NCI-H2171 treated with DMSO at 0.1 percent for 48 hours (cell line): ENCODE results near the gene OLA1.
"Not testable (repeated sequence)": the region's sequence is repeated elsewhere in the genome, so short reads cannot be mapped to it uniquely, and the experiment has no call there.

ENCODE experiments used
- DNase-seq: peaks from one replicate; lab custom pipeline; 2025; lab: John Stamatoyannopoulos, UW

Gene OLA1

DNA sequence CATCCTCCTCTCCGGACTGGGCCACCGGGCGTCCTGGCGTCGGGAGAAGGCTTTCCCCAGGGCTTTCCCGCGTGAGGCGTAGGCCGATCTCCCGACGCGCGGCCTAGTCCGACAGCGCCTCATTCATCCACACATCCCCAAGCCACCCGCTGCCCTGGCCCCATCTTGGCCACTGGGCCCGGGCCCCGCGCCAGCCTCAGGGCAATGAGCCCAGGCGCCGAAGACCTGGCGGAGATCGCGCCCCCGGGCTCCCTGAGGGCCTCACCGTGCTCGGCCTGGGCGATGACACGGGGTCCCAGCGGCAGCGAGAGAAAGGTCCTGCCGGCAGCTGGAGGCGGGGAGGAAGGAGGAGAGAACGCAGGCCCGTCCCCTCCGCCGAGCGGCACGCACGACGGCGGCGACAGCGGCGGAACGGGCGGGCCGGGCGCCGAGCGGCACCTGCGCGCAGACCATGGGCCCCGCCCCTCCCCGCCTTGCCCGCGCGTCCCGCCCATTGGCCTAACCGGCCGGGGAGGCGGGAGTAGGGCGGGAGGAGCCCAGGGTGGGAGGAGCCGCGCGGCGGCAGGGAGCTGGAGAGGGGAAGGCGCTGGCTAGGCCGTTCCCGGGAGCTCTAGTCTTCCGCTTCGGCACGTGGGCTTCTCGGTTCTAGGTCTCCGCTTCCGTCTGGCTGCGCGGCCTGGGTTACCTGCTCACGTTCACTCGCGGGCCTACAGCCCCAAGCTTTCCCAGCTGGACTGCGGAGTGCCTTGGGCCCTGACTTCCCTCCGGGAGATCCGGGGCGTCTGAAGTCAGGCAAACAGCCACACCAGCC lies at the start of gene OLA1:
Gene OLA1 (minus strand): TSS at position 346 of the 811 bp plus-strand sequence. CDS start 1,717 bp downstream, outside the sequence.
- peak; percentile 95 for DNase-seq

DNA sequence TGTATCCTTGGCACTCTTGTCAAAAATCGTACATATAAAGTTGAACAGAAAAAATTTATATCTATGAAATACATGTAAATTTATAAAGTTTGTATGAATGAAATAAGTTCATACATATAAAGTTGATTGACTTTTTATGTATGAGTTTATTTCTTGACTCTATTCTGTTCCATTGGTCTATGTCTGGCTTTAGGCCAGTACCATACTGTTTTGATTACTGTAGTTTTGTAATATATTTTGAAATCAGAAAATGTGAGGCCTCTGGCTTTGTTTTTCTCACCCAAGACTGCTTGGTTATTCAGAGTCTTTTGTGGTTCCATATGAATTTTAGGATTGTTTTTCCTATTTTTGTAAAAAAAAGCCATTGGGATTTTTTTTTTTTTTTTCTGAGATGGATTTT lies 44.6 kb upstream of the OLA1 start:
- DNase-seq, result no peak

DNA sequence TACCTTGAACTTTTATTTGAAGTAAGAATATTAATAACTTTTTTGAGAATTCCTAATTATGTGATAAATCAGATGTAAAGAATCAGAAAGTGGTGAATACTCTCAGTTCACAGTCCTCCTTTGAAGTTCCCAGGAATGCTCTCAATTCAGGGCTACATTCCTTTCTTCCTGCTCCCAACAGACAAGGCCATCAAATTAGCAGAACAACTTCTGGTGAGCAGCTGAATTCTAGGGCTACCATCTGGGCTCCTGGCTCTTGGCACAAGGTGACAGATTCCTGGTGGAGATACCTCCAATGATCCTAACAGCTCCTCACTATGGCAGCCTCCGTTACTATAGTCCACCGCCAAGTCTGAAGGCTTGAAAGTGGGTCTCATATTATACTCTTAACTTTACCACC lies 37.8 kb upstream of the OLA1 start:
- DNase-seq, result peak; percentile 38

DNA sequence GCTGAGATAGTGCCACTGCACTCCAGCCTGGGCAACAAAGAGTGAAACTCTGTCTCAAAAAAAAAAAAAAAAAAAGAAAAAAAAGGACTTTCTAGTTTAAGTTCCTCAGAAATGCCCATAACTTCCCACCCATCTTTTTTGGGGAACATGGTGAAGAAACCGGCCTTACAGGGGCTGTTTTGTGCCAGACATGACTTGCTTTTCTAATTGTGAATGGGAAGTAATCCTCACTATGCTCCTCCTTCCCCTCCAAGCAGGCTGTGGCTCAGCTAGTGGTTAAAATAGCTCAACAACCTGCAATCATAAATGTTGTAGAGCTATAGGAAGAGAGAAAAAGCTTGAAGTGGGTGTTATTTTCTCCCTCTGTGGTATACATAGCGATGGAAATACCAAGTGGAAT lies 34.1 kb upstream of the OLA1 start:
- DNase-seq, result no peak

DNA sequence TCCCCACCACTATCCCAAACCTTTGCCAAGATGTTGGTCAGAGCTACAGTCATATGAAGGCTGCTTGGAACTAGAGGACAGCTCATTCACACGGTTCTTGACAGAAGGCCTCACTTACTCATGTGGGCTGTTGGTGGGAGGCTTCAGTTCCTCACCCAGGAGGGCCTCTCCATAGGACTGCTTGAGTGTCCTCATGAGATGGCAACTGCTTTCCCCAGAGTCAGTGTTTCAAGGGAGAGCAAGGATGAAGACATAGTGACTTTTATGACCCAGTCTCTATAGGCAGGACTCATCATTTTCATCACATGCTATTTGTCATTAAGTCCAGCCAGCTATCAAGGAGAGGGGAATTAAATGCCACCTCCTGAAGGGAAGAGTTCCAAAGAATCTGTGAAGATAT lies 33.4 kb upstream of the OLA1 start:
- DNase-seq, result no peak

DNA sequence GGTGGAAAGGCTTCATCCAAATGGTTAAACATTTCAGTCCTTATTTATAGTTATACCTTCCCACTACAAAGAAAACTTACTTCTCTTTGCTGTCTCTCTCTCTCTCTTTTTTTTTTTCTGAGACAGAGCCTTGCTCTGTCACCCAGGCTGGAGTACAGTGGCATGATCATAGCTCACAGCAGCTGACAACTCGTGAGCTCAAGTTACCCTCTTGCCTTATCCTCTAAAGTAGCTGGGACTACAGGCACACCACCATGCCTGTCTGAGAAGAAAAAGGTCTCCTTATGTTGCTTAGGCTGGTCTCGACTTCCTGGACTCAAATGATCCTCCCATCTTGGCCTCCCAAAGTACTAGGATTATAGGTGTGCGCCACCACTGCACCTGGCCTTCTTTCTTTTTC lies 32.3 kb upstream of the OLA1 start:
- DNase-seq, result peak; percentile 40

DNA sequence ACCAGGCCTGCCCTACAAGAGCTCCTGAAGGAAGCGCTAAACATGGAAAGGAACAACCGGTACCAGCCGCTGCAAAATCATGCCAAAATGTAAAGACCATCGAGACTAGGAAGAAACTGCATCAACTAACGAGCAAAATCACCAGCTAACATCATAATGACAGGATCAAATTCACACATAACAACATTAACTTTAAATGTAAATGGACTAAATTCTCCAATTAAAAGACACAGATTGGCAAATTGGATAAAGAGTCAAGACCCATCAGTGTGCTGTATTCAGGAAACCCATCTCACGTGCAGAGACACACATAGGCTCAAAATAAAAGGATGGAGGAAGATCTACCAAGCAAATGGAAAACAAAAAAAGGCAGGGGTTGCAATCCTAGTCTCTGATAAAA lies 21.9 kb upstream of the OLA1 start:
- not testable (repeated sequence) for DNase-seq

DNA sequence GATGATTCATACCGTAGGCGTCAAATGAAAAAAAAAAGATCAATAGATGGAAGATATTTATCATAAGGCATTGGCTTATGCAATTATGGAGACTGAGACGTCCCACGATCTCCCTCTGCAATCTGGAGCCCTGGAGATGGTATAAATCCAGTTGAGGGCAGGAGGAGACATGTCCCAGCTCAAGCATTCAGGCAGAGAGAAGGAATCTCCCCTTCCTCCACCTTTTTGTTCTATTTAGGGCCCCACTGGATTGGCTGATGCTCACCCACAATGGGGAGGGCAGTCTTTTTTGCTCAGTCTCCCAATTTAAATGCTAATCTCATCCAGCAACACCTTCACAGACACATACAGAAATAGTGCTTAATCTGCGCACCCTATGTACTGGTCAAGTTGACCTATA lies 18.0 kb upstream of the OLA1 start:
- DNase-seq, result no peak

DNA sequence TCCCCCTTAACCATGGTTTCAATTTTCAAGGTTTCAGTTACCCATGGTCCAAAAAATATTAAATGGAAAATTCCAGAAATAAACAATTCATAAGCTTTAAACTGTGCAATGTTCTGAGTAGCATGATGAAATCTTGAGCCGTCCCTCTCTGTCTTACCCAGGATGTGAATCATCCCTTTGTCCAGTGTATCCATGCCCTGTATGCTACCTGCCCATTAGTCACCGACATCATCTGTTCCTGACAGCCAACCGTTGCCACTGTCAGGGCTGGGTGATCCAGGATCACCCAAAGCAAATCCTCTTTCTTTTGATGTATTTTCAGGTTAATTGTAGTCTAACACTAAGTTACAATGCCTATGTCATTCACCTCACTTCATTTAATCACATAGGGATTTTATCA lies 15.7 kb upstream of the OLA1 start:
- no peak for DNase-seq

DNA sequence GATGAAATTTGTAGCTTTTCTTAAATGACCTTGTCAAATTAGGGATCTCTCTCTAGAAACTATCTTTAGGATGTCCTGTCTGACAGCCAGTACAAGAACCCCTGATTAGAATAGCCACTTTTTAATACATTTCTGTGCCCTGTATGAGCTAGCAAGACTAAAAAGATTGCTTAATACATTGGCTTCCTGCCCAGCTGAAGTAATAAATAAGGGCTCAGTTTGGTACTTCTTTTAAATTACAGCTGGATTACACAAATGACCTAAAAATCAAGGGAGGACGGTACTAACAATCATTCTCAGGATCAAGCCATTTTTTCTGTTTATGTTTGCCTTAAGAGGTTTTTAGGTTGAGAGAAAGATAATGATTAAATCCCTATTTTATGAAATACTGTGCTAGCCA lies 11.6 kb upstream of the OLA1 start:
- DNase-seq, result peak; percentile 9

DNA sequence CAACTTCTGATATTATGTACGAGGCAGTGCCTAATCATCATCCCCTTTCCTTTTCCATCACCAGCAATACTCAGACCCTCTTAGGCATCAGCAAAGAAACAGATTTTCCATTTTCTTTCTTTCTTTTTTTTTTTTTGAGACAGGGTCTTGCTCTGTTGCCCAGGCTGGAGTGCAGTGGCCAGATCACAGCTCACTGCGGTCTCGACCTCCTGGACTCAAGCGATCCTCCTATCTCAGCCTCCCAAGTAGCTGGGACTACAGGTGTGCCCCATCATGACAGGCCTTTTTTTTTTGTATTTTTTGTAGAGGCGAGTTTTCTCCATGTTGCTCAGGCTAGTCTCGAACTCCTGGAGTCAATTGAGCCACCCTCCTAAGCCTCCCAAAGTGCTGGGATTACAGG lies 5.9 kb upstream of the OLA1 start:
- no peak for DNase-seq

DNA sequence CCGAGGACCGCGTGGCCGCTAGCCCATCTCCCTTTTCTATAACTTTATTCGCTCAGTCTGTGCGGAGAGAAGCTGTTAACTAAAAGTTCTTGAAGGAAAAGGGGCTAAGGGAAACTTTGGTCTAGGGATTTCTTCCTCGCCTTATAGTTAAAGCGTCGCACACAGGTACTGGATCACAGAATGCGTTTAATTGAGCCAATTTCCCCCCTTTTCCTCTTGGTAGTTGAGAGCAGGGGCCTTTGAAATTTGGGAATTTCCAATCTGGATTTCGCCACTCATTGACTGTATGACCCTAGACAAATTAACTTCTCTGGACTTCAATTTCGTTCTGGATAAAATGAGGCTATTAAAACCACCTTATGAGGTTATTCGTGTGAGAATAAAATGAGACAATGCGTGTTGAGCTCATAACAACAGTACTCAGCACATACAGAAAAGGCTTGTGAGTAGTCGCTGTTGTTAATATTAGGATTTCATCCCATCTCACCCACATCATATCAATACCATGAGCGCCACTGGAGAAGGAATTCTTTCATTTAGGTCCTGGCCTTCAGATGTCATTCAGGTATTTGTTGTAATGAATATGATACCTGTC lies 763 bp upstream of the OLA1 start:
- no peak for DNase-seq

DNA sequence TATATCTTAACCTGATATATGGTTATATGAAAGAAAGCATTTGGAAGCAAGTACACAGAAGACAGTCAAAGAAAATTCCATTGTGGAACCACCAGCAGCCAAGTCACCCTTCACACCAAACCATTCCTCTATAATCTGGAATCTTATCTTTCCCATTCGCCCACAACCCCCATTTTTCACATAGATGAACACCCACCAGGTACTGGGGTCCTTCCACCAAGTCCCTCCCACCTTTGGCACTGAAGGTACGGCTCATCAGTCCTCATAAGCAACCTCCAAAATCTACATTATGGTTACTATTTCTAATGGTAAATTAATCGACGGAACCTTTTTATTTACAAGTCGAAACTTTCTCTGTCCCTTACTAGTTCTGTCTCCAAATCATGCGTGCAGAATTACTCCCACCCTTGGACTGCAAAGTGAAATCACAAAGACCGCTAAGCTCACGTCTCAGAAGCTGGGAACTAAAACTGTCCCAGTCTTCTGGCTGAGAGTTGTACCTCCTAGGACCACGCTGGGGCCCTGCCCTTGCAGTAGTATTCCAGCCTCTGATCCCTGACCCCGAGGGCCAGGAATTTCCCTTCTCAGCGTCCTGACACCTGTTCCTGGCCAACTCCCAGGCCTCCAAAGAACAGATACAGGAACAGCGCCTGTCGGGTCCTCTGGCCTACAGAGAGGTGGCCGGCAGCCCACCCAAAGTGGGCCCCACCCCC lies 702 bp downstream of the OLA1 start:
- DNase-seq, result no peak

DNA sequence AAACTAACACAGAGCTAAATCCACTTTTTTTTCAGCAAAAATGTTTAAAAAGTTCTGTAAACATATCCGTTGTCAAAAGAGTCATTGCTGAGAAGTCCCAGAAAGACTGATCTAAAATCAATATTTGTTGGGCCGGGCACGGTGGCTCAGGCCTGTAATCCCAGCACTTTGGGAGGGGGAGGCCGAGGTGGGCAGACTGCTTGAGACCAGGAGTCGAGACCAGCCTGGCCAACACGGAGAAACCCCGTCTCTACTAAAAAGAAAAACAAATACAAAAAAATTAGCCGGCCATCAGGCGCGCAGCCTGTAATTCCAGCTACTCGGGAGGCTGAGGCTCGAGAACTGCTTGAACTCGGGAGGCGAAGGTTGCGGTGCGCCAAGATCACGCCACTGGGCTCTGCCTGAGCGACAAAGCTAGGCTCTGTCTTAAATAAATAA lies 1.4 kb downstream of the OLA1 start:
- no peak for DNase-seq

DNA sequence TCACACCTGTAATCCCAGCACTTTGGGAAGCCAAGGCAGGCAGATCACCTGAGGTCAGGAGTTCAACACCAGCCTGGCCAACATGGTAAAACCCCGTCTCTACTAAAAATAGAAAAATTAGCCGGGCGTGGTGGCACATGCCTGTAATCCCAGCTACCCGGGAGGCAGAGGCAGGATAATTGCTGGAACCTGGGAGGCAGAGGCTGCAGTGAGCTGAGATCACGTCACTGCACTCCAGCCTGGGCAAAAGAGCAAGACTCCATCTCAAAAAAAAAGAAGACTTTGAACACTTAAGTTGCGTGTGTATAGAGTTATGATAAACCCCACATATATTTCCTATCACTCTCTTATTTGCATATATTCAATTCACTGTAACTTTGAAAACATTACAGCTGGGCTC lies 2.7 kb downstream of the OLA1 start:
- DNase-seq, result not testable (repeated sequence)

DNA sequence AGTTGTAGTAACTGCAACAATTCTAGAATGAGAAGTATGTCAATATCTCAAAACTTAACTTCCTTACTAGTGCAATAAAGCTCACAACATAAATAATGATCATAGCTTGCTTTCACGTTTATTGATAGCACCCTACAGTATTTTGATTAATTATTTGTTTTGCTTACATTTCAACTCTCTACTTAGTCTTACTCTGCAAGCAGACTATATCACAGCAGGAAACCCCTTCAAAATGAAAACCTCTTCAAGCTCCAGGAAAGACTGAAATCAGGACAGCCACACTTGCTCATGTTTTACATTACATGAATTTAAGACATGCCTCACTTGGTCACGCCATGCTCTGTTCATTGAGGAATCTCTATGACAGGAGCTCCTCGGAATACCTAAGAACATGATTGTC lies 3.3 kb downstream of the OLA1 start:
- no peak for DNase-seq

DNA sequence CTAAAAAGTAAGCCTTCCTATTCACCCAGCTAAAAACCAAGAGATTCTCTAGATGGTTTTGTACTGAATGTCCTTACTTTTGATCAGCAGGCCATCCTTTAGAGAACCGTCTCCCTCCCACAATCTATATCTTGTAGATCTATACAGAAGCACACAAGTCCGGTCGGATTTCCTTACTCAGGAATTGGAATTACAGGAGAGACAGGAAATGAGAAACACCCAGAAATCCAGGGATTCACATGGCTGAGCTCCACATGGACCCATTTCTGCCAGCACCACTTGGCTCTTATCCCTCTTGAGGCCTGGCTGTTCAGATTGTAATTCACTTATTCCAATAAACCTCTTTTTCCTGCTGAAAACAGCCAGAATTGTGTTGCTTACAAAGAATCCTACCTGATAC lies 4.5 kb downstream of the OLA1 start:
- no peak for DNase-seq

DNA sequence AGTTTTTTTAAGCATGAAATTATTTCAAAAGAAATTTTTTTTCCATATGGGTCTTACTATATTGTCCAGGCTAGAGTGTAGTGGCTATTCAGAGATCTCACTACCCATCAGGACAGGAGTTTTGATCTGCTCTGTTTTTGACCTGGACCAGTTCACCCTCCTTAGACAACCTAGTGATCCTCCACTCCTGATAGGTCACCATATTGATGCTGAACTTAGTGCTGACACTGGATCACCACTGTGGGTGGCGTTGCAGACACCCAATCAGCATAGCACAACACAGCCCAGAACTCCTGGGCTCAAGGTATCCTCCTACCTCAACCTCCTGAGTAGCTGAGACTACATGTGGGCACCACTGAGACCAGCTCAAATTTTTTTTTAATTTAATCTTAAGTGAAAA lies 8.2 kb downstream of the OLA1 start:
- DNase-seq, result no peak

DNA sequence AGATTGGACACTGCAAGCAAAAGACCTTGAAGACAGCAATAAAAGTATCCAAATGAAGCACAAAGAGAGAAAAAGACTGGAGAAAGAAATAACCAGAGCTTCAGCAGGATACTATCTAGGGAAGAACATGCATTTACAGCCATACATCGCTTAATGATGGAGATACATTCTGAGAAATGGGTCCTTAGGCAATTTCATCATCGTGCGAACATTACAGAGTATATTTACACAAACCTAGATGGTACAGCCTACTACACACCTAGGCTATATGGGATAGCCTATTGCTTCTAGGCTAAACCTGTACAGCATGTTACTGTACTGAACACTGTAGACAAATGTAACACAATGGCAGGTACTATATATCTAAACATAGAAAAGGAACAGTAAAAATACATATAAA lies 11.9 kb downstream of the OLA1 start:
- no peak for DNase-seq

DNA sequence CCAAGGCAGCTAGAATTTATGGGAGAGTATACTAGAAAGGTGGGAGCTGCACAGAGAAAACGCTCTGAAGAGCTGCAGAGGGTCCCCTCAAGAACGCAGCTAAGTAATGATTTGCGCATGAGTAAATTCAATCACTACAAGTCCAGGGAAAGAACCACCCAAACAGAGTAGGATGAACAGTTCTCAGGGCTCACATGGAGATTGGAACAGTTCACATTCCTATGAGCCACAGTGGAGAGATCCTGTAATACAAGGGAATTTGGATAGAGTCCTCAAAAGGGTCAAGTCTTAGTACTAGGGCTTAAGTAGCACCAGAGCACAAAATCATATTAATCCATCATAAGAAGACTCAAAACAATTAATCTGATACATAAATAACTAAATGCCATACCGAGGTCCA lies 12.7 kb downstream of the OLA1 start:
- DNase-seq, result no peak

DNA sequence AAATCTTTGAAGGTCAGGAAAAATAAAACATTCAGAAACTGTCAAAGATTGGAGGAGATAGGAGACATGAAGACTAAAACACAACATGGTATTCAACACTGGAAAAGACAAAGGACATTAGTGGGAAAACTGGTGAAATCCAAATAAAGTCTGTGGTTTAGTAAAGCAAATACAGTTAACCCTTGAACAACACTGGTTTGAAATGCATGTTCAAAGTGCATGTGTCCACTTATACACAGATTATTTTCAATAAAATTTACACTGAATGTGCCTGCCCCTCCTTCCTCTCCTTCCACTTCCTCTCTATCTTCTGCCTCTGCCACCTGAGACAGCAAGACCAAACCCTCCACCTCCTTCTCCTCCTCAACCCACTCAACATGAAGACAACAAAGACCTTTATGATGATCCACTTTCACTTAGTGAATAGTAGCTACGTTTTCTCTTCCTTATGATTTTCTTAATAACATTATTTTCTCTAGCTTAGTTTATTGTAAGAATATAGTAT lies 14.5 kb downstream of the OLA1 start:
- no peak for DNase-seq

DNA sequence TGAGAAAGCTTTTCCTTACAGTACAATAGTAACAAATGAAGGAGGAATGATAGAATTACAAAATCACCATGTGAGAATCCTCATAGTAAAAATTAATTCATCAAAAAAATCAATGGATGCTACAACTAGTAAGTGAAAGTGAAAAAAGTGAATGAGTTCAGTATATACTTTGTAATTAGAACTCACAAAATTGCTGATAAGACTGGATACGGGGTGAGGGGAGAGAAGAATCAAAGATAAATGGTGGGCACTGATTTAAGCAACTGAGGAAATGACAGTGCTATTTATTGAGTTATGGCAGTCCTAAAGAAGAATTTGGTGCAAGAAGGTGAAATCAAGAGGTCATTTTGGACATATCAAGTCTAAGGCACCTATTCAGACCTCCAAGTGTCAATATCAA lies 20.6 kb downstream of the OLA1 start:
- DNase-seq, result no peak

DNA sequence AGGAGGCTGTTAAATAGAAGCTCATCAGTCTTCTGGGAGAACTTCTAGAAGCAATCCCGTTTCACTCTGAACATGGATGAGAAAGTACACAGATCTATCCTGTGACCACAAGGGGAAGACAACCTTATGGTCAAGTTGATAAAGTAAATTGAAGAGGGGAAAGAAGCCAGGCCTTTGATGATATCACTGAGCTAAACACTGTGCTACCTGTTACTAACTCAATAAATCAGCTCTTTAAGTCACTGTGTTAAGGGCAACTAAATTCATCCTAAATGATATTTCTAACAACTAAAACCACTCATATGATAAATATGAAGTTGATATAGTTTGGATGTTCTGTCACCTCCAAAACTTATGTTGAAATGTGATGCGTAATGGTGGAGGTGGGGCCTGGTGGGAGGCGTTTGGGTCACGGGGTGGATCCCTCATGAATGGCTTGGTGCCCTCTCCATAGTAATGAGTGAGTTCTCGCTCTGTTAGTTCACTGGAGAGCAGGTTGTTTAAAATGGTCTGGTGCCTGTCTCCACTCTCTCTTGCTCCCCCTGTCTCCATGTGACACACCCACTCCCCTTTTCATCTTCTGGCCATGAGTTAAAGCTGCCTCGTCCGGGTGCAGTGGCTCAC lies 23.6 kb downstream of the OLA1 start:
- no peak for DNase-seq
